ENCODE measurements around the gene LMX1B.

GRCh38 chr9:126631254-126631653 lies 17.5 kb downstream of the LMX1B start:
- no peak for TF ChIP-seq TAF1 (IDR thresholded peaks at IDR 0.05; ENCODE audit: borderline replicate concordance, insufficient read depth, low read length)
- no peak for TF ChIP-seq POLR2AphosphoS5 (IDR thresholded peaks at IDR 0.05; ENCODE audit: low read depth, low read length)

Measured in PFSK-1 (cell line).